Dendritic cell treated with granulocyte-macrophage colony-stimulating factor and Interleukin-4, amounts not matched to agents 40 ng/mL and 50 ng/mL, for 4 days (primary cell): ENCODE results near the gene RAB27B.
"Not testable (repeated sequence)": the region's sequence is repeated elsewhere in the genome, so short reads cannot be mapped to it uniquely, and the experiment has no call there.

Experiments used
- H3K27ac Mint-ChIP-seq: one replicate; pipeline ENCODE4 v1.8.0; 2022; ENCODE audit warnings: mild to moderate bottlenecking, mixed read lengths
- H3K27me3 Mint-ChIP-seq: one replicate; pipeline ENCODE4 v1.8.0; 2022; ENCODE audit warnings: mild to moderate bottlenecking, mixed read lengths
- H3K36me3 Mint-ChIP-seq: one replicate; pipeline ENCODE4 v1.8.0; 2022; ENCODE audit warnings: low read depth, mixed read lengths
- H3K4me1 Mint-ChIP-seq: one replicate; pipeline ENCODE4 v1.8.0; 2022; ENCODE audit warnings: low read depth, mixed read lengths
- H3K4me3 Mint-ChIP-seq: one replicate; pipeline ENCODE4 v1.8.0; 2022; ENCODE audit warnings: mild to moderate bottlenecking, moderate library complexity, mixed read lengths
- H3K9me3 Mint-ChIP-seq: one replicate; pipeline ENCODE4 v1.8.0; 2022; ENCODE audit warnings: mixed read lengths
- intact Hi-C: fragments of 100-400 bp; cut with micrococcal nuclease; formaldehyde crosslinking; loops from one replicate; pipeline ENCODE4 v1.15.0; 2022

The RAB27B gene

GRCh38 chr18:54828986-54829385 is 709 bp downstream of the RAB27B start:
- intact Hi-C loops, result no loop called here
- Mint-ChIP-seq H3K4me3 (peak overlapping the region; percentile 63), H3K36me3 (no peaks in the 10 kb centered on the region), H3K9me3 (peaks cover 11% of the 10 kb centered on the region), H3K27me3 (peaks cover 15% of the 10 kb centered on the region), H3K27ac (no peak overlapping the region), H3K4me1 (peaks cover 16% of the 10 kb centered on the region)

- Mint-ChIP-seq H3K27ac (no peak overlapping the region), H3K4me1 (peaks cover 16% of the 10 kb centered on the region), H3K27me3 (peaks cover 15% of the 10 kb centered on the region), H3K9me3 (peaks cover 11% of the 10 kb centered on the region), H3K36me3 (no peaks in the 10 kb centered on the region), H3K4me3 (no peak overlapping the region)
- intact Hi-C loops, result no loop called here
Measured at GRCh38 chr18:54829856-54830255, 1.6 kb downstream of the RAB27B start.

GRCh38 chr18:54830260-54830659 is 2.0 kb downstream of the RAB27B start:
- Mint-ChIP-seq H3K36me3 (no peaks in the 10 kb centered on the region), H3K27ac (no peak overlapping the region), H3K4me1 (peaks cover 16% of the 10 kb centered on the region), H3K9me3 (peaks cover 11% of the 10 kb centered on the region), H3K27me3 (peaks cover 15% of the 10 kb centered on the region), H3K4me3 (no peak overlapping the region)
- intact Hi-C loops, result no loop called here

GRCh38 chr18:54830866-54831265 is 2.6 kb downstream of the RAB27B start:
- H3K4me1 Mint-ChIP-seq, result peaks cover 16% of the 10 kb centered on the region
- H3K36me3 Mint-ChIP-seq, result no peaks in the 10 kb centered on the region
- no peak overlapping the region for H3K4me3 Mint-ChIP-seq
- peaks cover 11% of the 10 kb centered on the region for H3K9me3 Mint-ChIP-seq
- intact Hi-C loops, result no loop called here
- H3K27ac Mint-ChIP-seq, result no peak overlapping the region
- peaks cover 15% of the 10 kb centered on the region for H3K27me3 Mint-ChIP-seq

GRCh38 chr18:54835944-54836343 is 7.7 kb downstream of the RAB27B start:
- H3K4me3 Mint-ChIP-seq, result no peak overlapping the region
- no peaks in the 10 kb centered on the region for H3K36me3 Mint-ChIP-seq

GRCh38 chr18:54843314-54843713 is 15.0 kb downstream of the RAB27B start:
- Mint-ChIP-seq H3K9me3 (no peaks in the 10 kb centered on the region), H3K36me3 (no peaks in the 10 kb centered on the region), H3K27me3 (no peaks in the 10 kb centered on the region), H3K4me1 (no peaks in the 10 kb centered on the region), H3K27ac (no peak overlapping the region), H3K4me3 (no peak overlapping the region)
- intact Hi-C loops, result no loop called here

More at GRCh38 chr18:54835944-54836343, 7.7 kb downstream of the RAB27B start:
- Mint-ChIP-seq H3K4me1 (no peaks in the 10 kb centered on the region), H3K27me3 (peaks cover 4% of the 10 kb centered on the region), H3K27ac (no peak overlapping the region), H3K9me3 (peaks cover 11% of the 10 kb centered on the region)
- intact Hi-C loops, result no loop called here

GRCh38 chr18:54845787-54846186 is 17.5 kb downstream of the RAB27B start:
- H3K4me3 Mint-ChIP-seq, result no peak overlapping the region
- no peak overlapping the region for H3K27ac Mint-ChIP-seq
- H3K36me3 Mint-ChIP-seq, result no peaks in the 10 kb centered on the region
- no peaks in the 10 kb centered on the region for H3K27me3 Mint-ChIP-seq
- no peaks in the 10 kb centered on the region for H3K4me1 Mint-ChIP-seq
- no peaks in the 10 kb centered on the region for H3K9me3 Mint-ChIP-seq
- intact Hi-C loops, result no loop called here

- no peak overlapping the region for H3K4me3 Mint-ChIP-seq
- H3K9me3 Mint-ChIP-seq, result no peaks in the 10 kb centered on the region
- intact Hi-C loops, result no loop called here
- no peaks in the 10 kb centered on the region for H3K36me3 Mint-ChIP-seq
- no peak overlapping the region for H3K27ac Mint-ChIP-seq
- peaks cover 12% of the 10 kb centered on the region for H3K4me1 Mint-ChIP-seq
- no peaks in the 10 kb centered on the region for H3K27me3 Mint-ChIP-seq
Measured at GRCh38 chr18:54848121-54848520, 19.8 kb downstream of the RAB27B start.

- H3K9me3 Mint-ChIP-seq, result no peaks in the 10 kb centered on the region
Measured at GRCh38 chr18:54849683-54850082, 21.4 kb downstream of the RAB27B start.

GRCh38 chr18:54850598-54850997 is 22.3 kb downstream of the RAB27B start:
- H3K9me3 Mint-ChIP-seq, result no peaks in the 10 kb centered on the region
- H3K4me1 Mint-ChIP-seq, result peaks cover 18% of the 10 kb centered on the region
- no peak overlapping the region for H3K27ac Mint-ChIP-seq
- H3K36me3 Mint-ChIP-seq, result no peaks in the 10 kb centered on the region
- intact Hi-C loops, result no loop called here
- H3K4me3 Mint-ChIP-seq, result no peak overlapping the region
- no peaks in the 10 kb centered on the region for H3K27me3 Mint-ChIP-seq

More at GRCh38 chr18:54849683-54850082, 21.4 kb downstream of the RAB27B start:
- peaks cover 18% of the 10 kb centered on the region for H3K4me1 Mint-ChIP-seq
- no peaks in the 10 kb centered on the region for H3K36me3 Mint-ChIP-seq
- H3K4me3 Mint-ChIP-seq, result no peak overlapping the region
- no peaks in the 10 kb centered on the region for H3K27me3 Mint-ChIP-seq
- H3K27ac Mint-ChIP-seq, result no peak overlapping the region
- intact Hi-C loops, result no loop called here

GRCh38 chr18:54852780-54853675 is 24.8 kb downstream of the RAB27B start:
- Mint-ChIP-seq H3K4me3 (no peak overlapping the region), H3K36me3 (no peaks in the 10 kb centered on the region), H3K27me3 (no peaks in the 10 kb centered on the region), H3K27ac (no peak overlapping the region), H3K9me3 (no peaks in the 10 kb centered on the region), H3K4me1 (peaks cover 18% of the 10 kb centered on the region)
- intact Hi-C loops, result no loop called here

GRCh38 chr18:54855050-54855449 is 26.8 kb downstream of the RAB27B start:
- H3K27me3 Mint-ChIP-seq, intact Hi-C loops, H3K36me3 Mint-ChIP-seq, H3K27ac Mint-ChIP-seq, H3K4me3 Mint-ChIP-seq, H3K9me3 Mint-ChIP-seq: not testable (repeated sequence)
- peaks cover 18% of the 10 kb centered on the region for H3K4me1 Mint-ChIP-seq

GRCh38 chr18:54856105-54856646 is 27.9 kb downstream of the RAB27B start:
- Mint-ChIP-seq H3K4me1 (peaks cover 18% of the 10 kb centered on the region), H3K4me3 (no peak overlapping the region), H3K36me3 (no peaks in the 10 kb centered on the region), H3K27me3 (peaks cover 2% of the 10 kb centered on the region), H3K9me3 (no peaks in the 10 kb centered on the region), H3K27ac (no peak overlapping the region)
- intact Hi-C loops, result no loop called here

- Mint-ChIP-seq H3K9me3 (no peaks in the 10 kb centered on the region), H3K27ac (no peak overlapping the region), H3K27me3 (peaks cover 2% of the 10 kb centered on the region), H3K4me1 (peaks cover 13% of the 10 kb centered on the region), H3K36me3 (no peaks in the 10 kb centered on the region), H3K4me3 (no peak overlapping the region)
- intact Hi-C loops, result no loop called here
Measured at GRCh38 chr18:54857499-54857898, 29.2 kb downstream of the RAB27B start.
